Measurements from ENCODE around the gene PRKCE. TPM values are rescaled to one million over a fixed set of nuclear protein-coding genes. Genes with fewer than 3 reads are reported as not detected.

Gene PRKCE
- total RNA-seq, 1 donor from 2014 or later: 21.0 TPM

GRCh38 chr2:46163098-46163430 is 511.6 kb downstream of the PRKCE start:
- Histone ChIP-seq H3K27me3 (ENCODE audit: control insufficient read depth, insufficient read depth, low read length) (no peaks in the 10 kb centered on the region), H3K36me3 (ENCODE audit: control insufficient read depth, insufficient read depth, low read length) (peaks cover 1% of the 10 kb centered on the region), H3K4me3 (ENCODE audit: low read depth, low read length) (no peak overlapping the region)
- TF ChIP-seq, protein P1, sequence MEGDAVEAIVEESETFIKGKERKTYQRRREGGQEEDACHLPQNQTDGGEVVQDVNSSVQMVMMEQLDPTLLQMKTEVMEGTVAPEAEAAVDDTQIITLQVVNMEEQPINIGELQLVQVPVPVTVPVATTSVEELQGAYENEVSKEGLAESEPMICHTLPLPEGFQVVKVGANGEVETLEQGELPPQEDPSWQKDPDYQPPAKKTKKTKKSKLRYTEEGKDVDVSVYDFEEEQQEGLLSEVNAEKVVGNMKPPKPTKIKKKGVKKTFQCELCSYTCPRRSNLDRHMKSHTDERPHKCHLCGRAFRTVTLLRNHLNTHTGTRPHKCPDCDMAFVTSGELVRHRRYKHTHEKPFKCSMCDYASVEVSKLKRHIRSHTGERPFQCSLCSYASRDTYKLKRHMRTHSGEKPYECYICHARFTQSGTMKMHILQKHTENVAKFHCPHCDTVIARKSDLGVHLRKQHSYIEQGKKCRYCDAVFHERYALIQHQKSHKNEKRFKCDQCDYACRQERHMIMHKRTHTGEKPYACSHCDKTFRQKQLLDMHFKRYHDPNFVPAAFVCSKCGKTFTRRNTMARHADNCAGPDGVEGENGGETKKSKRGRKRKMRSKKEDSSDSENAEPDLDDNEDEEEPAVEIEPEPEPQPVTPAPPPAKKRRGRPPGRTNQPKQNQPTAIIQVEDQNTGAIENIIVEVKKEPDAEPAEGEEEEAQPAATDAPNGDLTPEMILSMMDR (IDR thresholded peaks at IDR 0.05; ENCODE audit: insufficient read depth, low read length, poor library complexity, severe bottlenecking): no peak
- no peak for DNase-seq (ENCODE audit: low read depth)

DNA sequence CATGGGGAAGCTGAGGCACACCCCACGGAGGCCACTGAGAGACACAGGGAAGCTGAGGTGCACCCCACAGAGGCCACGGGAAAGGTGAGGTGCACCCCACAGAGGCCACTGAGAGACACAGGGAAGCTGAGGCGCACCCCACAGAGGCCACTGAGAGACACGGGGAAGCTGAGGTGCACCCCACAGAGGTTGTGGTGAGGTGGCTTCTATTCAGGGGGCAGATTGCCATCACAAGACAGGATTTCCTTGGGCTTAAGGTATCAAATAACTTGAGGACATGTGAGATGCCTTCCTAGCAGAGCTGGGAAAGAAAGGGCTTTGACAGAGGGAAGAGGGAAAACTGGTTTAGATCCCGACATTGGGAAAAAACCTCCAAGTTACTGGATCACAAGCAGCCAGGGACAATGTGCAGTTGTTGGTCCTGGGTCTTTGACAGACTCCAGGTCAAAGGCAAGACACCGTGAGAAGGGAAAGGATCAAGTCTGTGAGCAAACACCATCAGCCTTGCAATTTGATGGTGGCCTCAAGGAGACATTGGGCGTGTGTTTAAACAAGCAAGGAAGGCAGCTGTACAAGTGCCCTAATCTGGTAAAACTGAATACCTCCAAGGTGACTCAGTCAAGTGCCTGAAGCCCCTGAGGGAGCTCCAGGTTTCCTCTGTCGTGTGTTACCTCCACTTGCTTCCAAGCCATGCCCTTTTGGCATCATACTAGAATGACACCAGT is 512.5 kb downstream of the PRKCE start:
- no peak overlapping the region for H3K4me3 ChIP-seq (ENCODE audit: low read depth, low read length)
- TF ChIP-seq, protein P1 (IDR thresholded peaks at IDR 0.05; ENCODE audit: insufficient read depth, low read length, poor library complexity, severe bottlenecking): no peak

GRCh38 chr2:46164529-46165301 is 513.2 kb downstream of the PRKCE start:
- TF ChIP-seq, protein P1 (IDR thresholded peaks at IDR 0.05; ENCODE audit: insufficient read depth, low read length, poor library complexity, severe bottlenecking): no peak
- peak; percentile 37 for DNase-seq (ENCODE audit: low read depth)
- H3K36me3 ChIP-seq (ENCODE audit: control insufficient read depth, insufficient read depth, low read length): peaks cover 1% of the 10 kb centered on the region
- H3K27me3 ChIP-seq (ENCODE audit: control insufficient read depth, insufficient read depth, low read length): no peaks in the 10 kb centered on the region
- no peak overlapping the region for H3K4me3 ChIP-seq (ENCODE audit: low read depth, low read length)

More for the DNA sequence above, 512.5 kb downstream of the PRKCE start:
- Histone ChIP-seq H3K36me3 (ENCODE audit: control insufficient read depth, insufficient read depth, low read length) (peaks cover 1% of the 10 kb centered on the region), H3K27me3 (ENCODE audit: control insufficient read depth, insufficient read depth, low read length) (no peaks in the 10 kb centered on the region)
- no peak for DNase-seq (ENCODE audit: low read depth)

GRCh38 chr2:46165916-46166315 is 514.4 kb downstream of the PRKCE start:
- H3K4me3 ChIP-seq (ENCODE audit: low read depth, low read length): no peak overlapping the region
- no peak for DNase-seq (ENCODE audit: low read depth)
- TF ChIP-seq, protein P1 (IDR thresholded peaks at IDR 0.05; ENCODE audit: insufficient read depth, low read length, poor library complexity, severe bottlenecking): no peak
- H3K27me3 ChIP-seq (ENCODE audit: control insufficient read depth, insufficient read depth, low read length): no peaks in the 10 kb centered on the region
- peaks cover 1% of the 10 kb centered on the region for H3K36me3 ChIP-seq (ENCODE audit: control insufficient read depth, insufficient read depth, low read length)

GRCh38 chr2:46167406-46167805 is 515.9 kb downstream of the PRKCE start:
- Histone ChIP-seq H3K27me3 (ENCODE audit: control insufficient read depth, insufficient read depth, low read length) (no peaks in the 10 kb centered on the region), H3K4me3 (ENCODE audit: low read depth, low read length) (no peak overlapping the region), H3K36me3 (ENCODE audit: control insufficient read depth, insufficient read depth, low read length) (peaks cover 1% of the 10 kb centered on the region)
- no peak for DNase-seq (ENCODE audit: low read depth)
- TF ChIP-seq, protein P1 (IDR thresholded peaks at IDR 0.05; ENCODE audit: insufficient read depth, low read length, poor library complexity, severe bottlenecking): no peak
